Hindlimb muscle (tissue), 1 donor: ENCODE data around the gene WDCP. TPM values are rescaled to one million over a fixed set of nuclear protein-coding genes. Genes with fewer than 3 reads are reported as not detected.
A peak's percentile ranks its signal among the peaks of the same experiment; 100 is the strongest.
"Not testable (repeated sequence)": the region's sequence is repeated elsewhere in the genome, so short reads cannot be mapped to it uniquely, and the experiment has no call there.

Experiments used
- DNase-seq: peaks from one replicate; pipeline ENCODE4 v3.0.0-alpha.2; 2013
- polyA plus RNA-seq: library from polyadenylated mRNA; unstranded; fragments of 120-200 nt; gene quantifications from one replicate; pipeline ENCODE4 v1.2.1, GENCODE V29; 2013; ENCODE audit not compliant: insufficient read length

WDCP gene
- polyA plus RNA-seq, 1 donor: 10.6 TPM

DNA sequence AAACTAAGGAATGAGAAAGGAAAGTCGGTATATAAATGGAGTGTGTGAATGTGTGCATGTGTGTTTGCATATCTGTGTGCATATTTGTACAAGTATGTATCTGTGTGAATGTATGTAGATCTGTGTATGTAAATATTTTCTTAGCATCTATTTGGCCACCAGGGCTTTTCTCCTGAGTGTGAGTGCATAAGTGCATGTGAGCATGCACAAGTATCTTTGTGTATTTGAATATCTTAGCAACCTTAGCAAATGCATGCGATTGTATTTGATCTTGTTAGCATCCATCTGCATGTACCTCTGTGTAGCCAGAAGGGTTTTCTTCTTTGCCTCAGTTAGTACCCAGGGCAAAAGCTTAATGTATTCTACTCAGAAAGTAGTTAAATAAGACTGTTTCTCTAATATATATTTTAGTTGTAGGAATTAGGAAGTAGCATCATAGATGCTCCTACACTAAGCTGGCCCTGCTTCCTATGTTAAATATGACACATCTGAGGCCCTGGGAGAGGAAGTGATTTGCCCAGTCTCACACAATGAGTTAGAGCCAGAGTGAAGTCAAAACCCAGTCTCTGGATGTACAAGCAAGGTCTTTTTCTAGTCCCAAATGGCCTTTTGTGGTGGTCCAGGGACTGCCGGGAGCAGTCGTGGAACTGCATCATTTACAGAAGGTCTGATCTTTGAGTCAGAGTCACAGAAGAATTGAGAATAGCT is 11.5 kb upstream of the WDCP start:
- no peak for DNase-seq

DNA sequence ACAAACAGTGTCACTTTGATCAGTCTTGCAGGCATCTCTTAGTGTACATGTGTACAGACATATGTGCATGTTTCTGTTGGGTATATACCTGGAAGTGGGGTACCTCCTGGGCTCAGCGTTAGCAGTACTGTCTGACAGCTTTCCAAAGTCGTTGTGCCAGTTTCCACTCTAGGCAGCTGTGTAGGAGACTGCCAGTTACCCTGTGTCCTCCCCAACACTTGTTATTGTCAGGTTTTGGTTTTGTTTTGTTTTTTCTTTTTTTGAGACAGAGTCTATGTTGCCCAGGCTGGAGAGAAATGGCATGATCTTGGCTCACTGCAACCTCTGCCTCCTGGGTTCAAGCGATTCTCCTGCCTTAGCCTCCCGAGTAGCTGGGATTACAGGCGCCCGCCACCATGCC is 8.6 kb upstream of the WDCP start:
- no peak for DNase-seq

GRCh38 chr2:24054366-24055010 is 7.3 kb upstream of the WDCP start:
- no peak for DNase-seq

DNA sequence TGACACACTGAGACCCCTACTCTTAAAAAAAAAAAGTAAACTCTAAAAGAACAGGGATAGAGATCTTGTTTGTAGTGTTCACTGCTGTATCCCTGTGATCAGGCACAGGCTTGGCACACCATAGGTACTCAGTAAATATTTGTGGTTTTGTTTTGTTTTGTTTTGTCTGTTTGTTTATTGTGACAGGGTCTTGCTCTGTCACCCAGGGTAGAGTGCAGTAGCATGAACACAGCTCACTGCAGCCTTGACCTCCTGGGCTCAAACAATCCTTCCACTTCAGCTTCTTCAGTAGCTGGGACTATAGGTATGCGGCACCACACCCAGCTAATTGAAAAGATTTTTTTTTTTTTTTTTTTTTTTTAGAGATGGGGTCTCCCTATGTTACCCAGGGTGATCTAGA is 5.8 kb upstream of the WDCP start:
- no peak for DNase-seq

GRCh38 chr2:24051833-24052232 is 4.6 kb upstream of the WDCP start:
- DNase-seq: no peak

DNA sequence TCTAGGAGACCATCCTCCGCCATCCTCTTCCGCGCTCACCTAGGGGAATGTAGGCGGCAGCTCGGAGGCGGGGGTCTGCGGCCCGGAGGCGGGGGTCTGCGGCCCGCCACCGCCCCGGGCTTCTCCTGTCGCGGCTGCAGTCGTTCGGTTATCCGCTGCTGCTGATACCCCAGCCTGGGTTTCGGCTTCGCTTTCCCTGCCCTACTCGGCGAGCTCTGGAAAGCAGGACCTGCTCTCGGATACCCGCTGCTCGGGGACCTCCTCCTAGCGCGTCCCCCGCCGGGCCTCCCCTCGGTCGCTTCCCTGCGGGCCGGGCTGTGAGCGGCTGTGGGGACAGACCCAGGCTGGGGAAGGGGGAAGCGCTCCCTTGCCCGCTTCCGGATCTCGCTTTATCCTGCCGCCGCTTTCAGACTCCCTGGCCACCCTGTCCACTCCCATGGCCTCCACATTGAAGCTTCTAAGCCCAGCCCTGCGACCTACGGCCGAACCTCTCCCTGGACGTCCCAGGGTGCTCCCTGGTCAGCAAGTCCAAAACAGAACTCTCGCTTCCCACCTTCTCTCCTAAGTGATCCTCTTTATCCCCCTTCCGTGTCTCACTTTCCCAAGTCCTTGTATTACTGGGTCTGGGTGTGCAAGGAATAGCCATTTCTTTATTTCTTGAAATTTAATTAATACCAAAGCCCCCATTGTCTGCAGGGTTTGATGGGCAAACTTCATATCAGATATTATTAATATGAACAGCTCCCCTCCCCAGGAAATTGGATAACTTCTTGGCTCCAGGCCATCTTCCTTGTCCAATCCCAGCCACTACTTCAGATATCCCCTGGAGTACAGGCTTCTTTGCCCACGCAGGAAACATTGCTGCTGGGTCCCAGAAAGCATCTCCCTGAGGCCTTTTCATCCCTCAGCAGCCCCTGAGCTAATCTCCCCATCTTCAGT is 3.1 kb upstream of the WDCP start:
- DNase-seq: no peak

DNA sequence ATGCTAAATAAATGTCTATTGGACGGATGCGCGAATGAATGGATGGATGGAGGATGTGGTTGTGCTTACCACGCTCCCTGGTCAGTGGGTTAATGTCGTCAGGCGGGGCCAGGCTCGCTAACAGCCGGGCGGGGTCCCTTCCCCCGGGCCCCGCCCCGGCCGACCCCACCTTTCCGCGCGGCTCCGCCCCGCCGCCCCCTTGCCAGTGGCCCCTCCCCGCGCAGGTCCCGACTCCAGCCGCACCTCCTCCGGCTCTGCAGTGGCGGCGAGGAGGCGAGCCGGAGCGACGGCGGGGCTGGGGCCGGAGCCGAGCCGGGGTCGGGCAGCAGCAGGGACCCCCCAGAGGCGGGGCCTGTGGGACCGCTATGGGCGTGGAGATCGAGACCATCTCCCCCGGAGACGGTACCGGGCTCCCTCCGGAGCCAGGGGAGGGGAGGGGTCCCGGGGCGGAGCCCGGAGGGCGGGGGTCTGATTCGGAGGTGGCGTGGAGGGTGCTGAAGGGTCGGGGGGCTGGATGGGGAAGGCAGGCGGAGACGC is 2.4 kb upstream of the WDCP start, which contains the start of gene FKBP1B:
TSS of gene FKBP1B (plus strand) at position 257 of the 537 bp plus-strand sequence. CDS start at position 366, 109 bp downstream.
- DNase-seq: peak; percentile 23

- DNase-seq: no peak
These were observed 1.7 kb upstream of the WDCP start for GRCh38 chr2:24048769-24049484.

GRCh38 chr2:24047703-24048033 is 477 bp upstream of the WDCP start:
- no peak for DNase-seq

- no peak for DNase-seq
These were observed 627 bp downstream of the WDCP start for GRCh38 chr2:24046599-24046929.

DNA sequence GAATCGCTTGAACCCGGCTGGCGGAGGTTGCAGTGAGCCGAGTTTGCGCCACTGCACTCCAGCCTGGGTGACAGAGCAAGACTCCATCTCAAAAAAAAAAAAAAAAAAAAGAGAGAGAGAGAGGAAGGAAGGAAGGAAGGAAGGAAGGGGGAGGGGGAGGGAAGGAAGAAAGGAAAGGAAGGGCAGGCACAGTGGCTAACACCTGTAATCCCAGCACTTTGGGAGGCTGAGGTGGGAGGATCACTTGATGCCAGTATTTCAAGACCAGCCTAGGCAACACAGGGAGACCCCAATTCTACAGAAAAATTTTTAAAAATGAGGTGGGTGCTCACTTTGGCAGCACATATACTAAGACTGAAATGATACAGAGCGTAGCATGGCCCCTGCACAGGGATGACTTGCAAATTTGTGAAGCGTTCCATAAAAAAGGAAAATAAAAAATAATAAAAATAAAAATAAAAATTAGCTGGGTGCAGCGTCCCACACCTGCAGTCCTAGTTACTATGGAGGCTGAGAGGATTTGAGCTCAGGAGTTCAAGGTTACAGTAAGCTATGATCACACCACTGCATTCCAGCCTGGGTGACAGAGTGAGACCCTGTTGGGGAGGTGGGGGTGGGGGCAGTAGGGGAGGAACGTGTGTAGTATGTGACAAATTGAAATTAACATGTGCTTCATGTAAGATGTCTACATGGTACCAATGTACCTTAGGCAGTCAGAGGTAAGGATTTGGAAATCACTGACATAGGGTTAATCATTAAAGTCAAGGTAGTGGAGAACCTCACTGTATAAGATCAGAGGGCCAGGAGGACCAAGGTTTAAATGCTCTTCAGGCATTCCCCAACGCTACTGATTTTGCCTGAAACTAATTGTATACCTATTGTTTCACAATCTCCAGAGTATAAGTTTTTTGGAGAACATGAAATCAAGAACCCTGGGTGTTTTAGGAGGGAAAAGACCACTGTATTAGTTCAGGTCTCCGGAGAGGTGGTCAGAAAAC is 1.4 kb downstream of the WDCP start:
- DNase-seq: no peak

DNA sequence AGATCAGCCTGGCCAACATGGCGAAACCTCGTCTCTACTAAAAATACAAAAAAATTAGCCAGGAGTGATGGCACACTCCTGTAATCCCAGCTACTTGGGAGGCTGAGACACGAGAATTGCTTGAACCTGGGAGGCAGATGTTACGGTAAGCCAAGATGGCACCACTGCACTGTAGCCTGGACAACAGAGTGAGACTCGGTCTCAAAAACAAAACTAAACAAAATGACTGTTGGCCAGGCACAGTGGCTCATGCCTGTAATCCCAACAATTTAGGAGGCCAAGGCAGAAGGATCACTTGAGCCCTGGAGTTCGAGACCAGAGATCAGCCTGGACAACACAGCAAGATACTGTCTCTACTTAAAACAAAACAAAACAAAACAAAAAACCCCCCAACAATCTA is 4.1 kb downstream of the WDCP start:
- not testable (repeated sequence) for DNase-seq

DNA sequence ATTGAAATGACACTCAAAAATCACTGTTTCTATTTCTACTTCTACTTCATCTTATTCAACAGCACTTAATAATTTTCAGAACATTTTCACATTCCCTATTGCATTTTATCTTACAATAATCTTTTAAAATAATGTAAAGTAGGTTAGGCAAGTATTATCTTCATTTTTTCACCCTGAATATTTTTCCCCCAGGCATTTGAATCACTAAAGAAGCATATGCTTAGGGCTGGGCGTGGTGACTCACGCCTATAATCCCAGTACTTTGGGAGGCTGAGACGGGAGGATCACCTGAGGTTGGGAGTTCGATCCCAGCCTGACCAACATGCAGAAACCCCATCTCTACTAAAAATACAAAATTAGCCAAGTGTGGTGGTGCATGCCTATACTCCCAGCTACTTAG is 6.7 kb downstream of the WDCP start:
- DNase-seq: no peak

GRCh38 chr2:24038786-24039499 is 8.2 kb downstream of the WDCP start:
- DNase-seq: no peak

DNA sequence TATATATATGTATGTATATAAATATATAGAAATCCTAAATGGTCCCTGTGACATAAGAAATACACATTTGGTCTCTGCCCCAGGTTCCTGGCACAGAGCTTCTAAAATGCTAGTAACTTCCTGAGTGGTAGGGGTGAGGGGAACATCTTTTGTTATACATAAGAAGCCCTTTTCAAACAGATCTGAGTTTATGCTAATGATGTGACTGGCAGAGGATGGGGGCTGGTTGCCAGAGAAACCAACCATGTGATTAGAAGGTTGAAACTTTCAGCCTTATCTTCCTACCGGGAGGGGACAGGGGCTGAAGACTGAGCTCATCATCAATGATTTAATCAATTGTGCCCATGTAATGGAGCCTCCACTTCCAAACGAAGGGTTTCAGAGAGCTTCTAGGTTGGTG is 21.0 kb downstream of the WDCP start:
- DNase-seq: no peak

DNA sequence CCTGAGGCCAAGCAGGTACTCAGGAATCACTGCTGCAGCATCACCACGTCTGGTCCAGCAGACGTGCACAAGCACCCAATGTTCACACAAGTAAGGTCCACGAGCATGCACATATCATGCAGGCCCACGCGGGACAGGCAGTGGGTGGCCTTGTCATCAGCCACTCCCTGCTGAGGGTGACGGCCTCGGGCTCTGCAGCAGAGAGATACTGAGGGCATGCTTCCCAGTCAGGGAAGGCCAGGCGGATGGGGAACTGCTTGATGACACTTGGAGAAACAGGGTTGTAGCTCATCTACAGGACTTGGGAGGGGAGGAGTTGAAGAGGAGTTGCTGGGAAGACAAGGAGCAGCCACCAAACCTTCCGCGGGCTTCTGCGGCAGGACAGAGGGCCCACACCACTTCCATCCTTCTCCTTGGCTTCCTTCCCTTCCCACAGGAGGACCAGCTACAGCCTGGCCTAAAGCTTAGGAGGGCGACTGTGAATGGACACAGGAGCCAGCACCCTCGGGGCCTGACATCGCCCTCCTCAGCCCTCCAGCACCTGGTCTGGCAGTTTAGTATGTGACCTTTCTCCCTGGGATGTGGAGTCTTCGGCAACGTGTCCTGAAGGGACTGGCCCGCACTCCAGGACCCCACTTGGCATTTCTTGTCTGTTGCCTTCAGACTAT is 22.1 kb downstream of the WDCP start:
- no peak for DNase-seq

GRCh38 chr2:24024018-24024417 is 23.2 kb downstream of the WDCP start:
- DNase-seq: no peak

DNA sequence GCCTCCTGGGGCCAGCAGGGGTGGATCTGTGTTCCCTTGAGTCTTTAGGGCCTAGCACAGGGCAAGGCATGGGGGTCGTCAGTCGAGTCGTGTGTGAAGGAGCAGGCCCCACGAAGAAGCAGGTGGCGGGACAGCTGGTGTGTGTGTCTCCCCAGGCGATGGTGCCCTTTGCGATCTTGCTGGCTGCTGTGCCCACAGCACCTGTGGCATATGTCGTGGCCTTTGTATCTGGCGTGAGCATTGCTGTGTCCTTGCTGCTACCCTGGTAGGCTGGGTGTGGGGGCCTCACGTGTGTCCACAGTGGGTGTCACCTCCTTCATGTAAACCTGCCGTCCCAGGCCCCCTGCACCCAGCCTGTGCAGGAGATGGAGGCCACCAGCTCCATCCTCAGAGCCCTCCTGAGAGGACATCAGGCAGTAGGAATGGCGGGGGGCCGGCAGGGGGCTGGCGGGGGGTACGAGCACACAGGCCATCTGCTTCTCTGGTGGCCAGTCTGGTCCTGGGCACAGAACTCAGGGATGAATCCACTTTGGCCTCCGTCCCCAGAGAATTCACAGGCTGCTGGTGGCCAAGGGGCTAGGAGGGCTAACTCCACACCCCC is 24.1 kb downstream of the WDCP start:
- no peak for DNase-seq

- no peak for DNase-seq
These were observed 24.7 kb downstream of the WDCP start for GRCh38 chr2:24022324-24022974.
